Heart left ventricle (tissue), 16 donors: ENCODE data around the gene EME1. TPM values are rescaled to one million over a fixed set of nuclear protein-coding genes. Genes with fewer than 3 reads are reported as not detected.

ENCODE experiments used
- ATAC-seq, 4 donors: fragments of 200-7000 bp; cut with Tn5 transposase; one replicate each; pipeline ENCODE4 v1.9.1; 2020 to 2022; ENCODE audit warnings: moderate library complexity in 4 of 4, mild to moderate bottlenecking in 3 of 4, moderate number of reproducible peaks in 1 of 4
- DNase-seq, 5 donors: peaks; one replicate each; pipeline ENCODE4 v3.0.0-alpha.2; 2020
- H3K27ac ChIP-seq, 12 donors: fragments of 200-600 bp; sonication (generic) in 4 of 12; one replicate each; pipeline versions ENCODE4 v1.5.0 to v1.8.0; 2016 to 2022; ENCODE audit warnings: mild to moderate bottlenecking in 2 of 12
- H3K27me3 ChIP-seq, 9 donors: fragments of 200-600 bp; sonication (generic) in 2 of 9; one replicate each; pipeline versions ENCODE4 v1.5.1 to v1.8.0; 2016 to 2022; ENCODE audit warnings: mild to moderate bottlenecking in 3 of 9
- H3K36me3 ChIP-seq, 9 donors: fragments of 200-600 bp; sonication (generic) in 2 of 9; one replicate each; pipeline versions ENCODE4 v1.5.0 to v1.8.0; 2018 to 2022; ENCODE audit warnings: mild to moderate bottlenecking in 2 of 9
- H3K4me1 ChIP-seq, 12 donors: fragments of 200-600 bp; sonication (generic) in 4 of 12; one replicate each; pipeline versions ENCODE4 v1.5.0 to v1.8.0; 2016 to 2022; ENCODE audit warnings: mild to moderate bottlenecking in 3 of 12
- H3K4me3 ChIP-seq, 12 donors: fragments of 200-600 bp; sonication (generic) in 4 of 12; one replicate each; pipeline versions ENCODE4 v1.5.0 to v1.8.0; 2017 to 2022; ENCODE audit warnings: mild to moderate bottlenecking in 9 of 12, moderate library complexity in 4 of 12
- H3K9me3 ChIP-seq, 12 donors: fragments of 200-600 bp; sonication (generic) in 4 of 12; one replicate each; pipeline versions ENCODE4 v1.5.0 to v1.8.0; 2016 to 2022; ENCODE audit warnings: mild to moderate bottlenecking in 1 of 12
- POLR2A ChIP-seq, 2 donors: fragments of 450-650 bp; IDR thresholded peaks; one replicate each; pipeline ENCODE4 v1.6.1; 2017; ENCODE audit warnings: antibody characterized with exemption in 2 of 2, mild to moderate bottlenecking in 2 of 2, moderate library complexity in 2 of 2
- WGBS, 4 donors: extraction: QIAGEN DNeasy Blood & Tissue Kit in 2 of 4; methylation state at CpG; one replicate each; pipeline versions ENCODE4 v1.1.5 to v1.1.7; 2013 to 2018; 5-methylcytosine and 5-hydroxymethylcytosine counted together
- intact Hi-C, 10 donors: fragments of 100-400 bp; cut with DNase I; formaldehyde crosslinking; loops; one replicate each; pipeline versions ENCODE4 v1.11.1 to v1.14.2; 2022
- polyA plus RNA-seq, 2 donors: library from polyadenylated mRNA; stranded (reverse); fragments of 200-250 nt; gene quantifications; one replicate each; pipeline ENCODE4 v1.2.3, GENCODE V29; 2013
- total RNA-seq, 9 donors: library from RNA; depleted of rRNA in 2 of 9; stranded (reverse); fragments of >200 nt in 2 of 9; fragmentation: NEBNext Ultra II Directional in 3 of 9; extraction: Animal tissue kit (Norgen Biotek cat#: 25700) in 3 of 9; gene quantifications; one replicate each; pipeline versions ENCODE4 v1.1.0 to v1.2.4, GENCODE V29; 2016 to 2023
- TF ChIP-seq, protein P1 (sequence below), 12 donors: fragments of 200-600 bp; sonication (generic) in 4 of 12; IDR thresholded peaks; one replicate each; pipeline versions ENCODE4 v1.5.0 to v1.8.0; 2018 to 2022; ENCODE audit warnings: antibody characterized with exemption in 12 of 12, mild to moderate bottlenecking in 5 of 12
- donor health status: ischemic (EF 13 %, LVEDD 7.1; RV severe dilation, severe dysfunction).
- donor health status: healthy with polysubstance abuse.
- donor health status: DM: no; HTN: yes; CAD: no.
- donor health status: DM: no; HTN: no; CAD: no.
- donor health status: ischemic (EF 25% LVEDD 6.9; RV normal size, moderate dysfunction).
- donor health status: ischemic (EF 25% LVEDD 5.7; RV mildly dilated, moderate dysfunction).
- donor health status: healthy.
- donor health status: DM: yes; HTN: yes; CAD: no.
- donor health status: ischemic (EF 35%, LVEDD 5.7; RV mildly dilated, moderate dysfunction).
- donor health status: nonischemic (EF 11% LVEDD 7.7; RV severe dilation, severe dysfunction).
- donor health status: DM: yes; HTN: yes; CAD: no.
- donor health status: PGD.
- donor health status: ischemic (EF 29% LVEDD 5.4; RV normal size, mild dysfunction).
- donor health status: nonischemic (EF 23%, LVEDD 6.1; RV moderate dilation, normal function).

EME1 gene
- total and polyA plus RNA-seq, 11 donors, result 0.22 to 3.4 (median 0.72) TPM; not detected in 6

DNA sequence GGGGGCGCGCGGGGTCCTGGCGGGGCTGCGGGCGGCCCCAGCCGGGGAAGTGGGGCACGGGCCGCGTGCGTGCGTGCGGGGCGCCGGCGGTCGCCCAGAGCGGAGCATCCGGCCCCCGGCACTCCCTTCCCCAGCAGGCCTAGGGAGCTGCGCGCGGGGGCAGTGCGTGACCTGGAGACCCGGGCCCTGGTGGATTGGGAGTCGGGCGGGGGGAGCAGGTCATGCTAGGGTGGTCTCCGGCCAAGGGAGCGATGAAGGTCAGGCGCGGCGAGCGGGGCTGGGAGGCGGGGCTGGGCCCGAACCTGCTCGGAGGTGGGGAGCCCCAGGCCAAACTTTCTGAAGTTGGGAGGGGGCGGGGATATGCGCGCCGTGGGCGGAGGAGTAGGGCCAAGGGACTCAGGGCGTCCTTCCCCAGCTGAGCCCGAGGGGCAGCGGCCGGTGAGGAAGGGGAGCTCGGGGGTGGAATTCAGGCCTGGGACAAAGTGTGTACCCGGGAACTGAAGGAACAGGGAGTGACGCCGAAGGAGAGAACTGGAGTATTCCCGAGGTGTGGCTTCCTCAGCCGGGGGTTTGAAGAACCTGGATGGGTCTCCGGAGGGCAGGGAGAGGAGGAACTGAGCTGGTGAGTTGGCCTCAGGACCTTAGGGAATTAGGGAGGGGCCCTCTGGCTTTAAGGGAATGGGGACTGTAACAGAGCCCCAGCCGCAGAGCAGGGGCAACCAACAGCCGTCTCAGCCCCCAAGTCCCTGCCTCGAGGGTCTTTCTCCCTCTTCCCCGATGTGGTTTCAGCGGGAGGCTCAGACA lies 26.5 kb upstream of the EME1 start:
- peak; percentile 48 to 73 (median 51) for DNase-seq

GRCh38 chr17:50347117-50347893 lies 25.7 kb upstream of the EME1 start:
- Histone ChIP-seq H3K27ac (peak overlapping the region in 5 of 12 donors; percentile 13 to 68 (median 64)), H3K4me3 (peak overlapping the region; percentile 68 to 99 (median 90)), H3K36me3 (peaks cover 0 to 3% (median 0%) of the 10 kb centered on the region in 9 donors), H3K4me1 (peaks cover 0 to 38% (median 25%) of the 10 kb centered on the region in 12 donors), H3K9me3 (no peaks in the 10 kb centered on the region), H3K27me3 (no peaks in the 10 kb centered on the region)
- no peak for DNase-seq
- peak in 2 of 4 donors; percentile 1 to 7 for ATAC-seq
- TF ChIP-seq, protein P1, sequence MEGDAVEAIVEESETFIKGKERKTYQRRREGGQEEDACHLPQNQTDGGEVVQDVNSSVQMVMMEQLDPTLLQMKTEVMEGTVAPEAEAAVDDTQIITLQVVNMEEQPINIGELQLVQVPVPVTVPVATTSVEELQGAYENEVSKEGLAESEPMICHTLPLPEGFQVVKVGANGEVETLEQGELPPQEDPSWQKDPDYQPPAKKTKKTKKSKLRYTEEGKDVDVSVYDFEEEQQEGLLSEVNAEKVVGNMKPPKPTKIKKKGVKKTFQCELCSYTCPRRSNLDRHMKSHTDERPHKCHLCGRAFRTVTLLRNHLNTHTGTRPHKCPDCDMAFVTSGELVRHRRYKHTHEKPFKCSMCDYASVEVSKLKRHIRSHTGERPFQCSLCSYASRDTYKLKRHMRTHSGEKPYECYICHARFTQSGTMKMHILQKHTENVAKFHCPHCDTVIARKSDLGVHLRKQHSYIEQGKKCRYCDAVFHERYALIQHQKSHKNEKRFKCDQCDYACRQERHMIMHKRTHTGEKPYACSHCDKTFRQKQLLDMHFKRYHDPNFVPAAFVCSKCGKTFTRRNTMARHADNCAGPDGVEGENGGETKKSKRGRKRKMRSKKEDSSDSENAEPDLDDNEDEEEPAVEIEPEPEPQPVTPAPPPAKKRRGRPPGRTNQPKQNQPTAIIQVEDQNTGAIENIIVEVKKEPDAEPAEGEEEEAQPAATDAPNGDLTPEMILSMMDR (IDR thresholded peaks at IDR 0.05), result no peak
- no peak for TF ChIP-seq POLR2A (IDR thresholded peaks at IDR 0.05)
- intact Hi-C loops, result no loop called here
- 31 to 37% (median 34%) methylated on average over 15 to 17 of the region's 17 CpGs for WGBS, 4 donors

More for the DNA sequence above, 26.5 kb upstream of the EME1 start:
- intact Hi-C loops, result no loop called here
- 0 to 4% (median 1%) methylated on average over 12 to 57 of the region's 57 CpGs for WGBS, 4 donors
- Histone ChIP-seq H3K9me3 (no peaks in the 10 kb centered on the region), H3K27me3 (no peaks in the 10 kb centered on the region), H3K27ac (peak overlapping the region in 10 of 12 donors; percentile 4 to 73 (median 64)), H3K4me1 (peaks cover 0 to 36% (median 25%) of the 10 kb centered on the region in 12 donors), H3K36me3 (no peaks in the 10 kb centered on the region), H3K4me3 (peak overlapping the region; percentile 68 to 99 (median 90))
- ATAC-seq, result peak in 3 of 4 donors; percentile 33 to 45 (median 45)
- TF ChIP-seq POLR2A (IDR thresholded peaks at IDR 0.05), result no peak
- TF ChIP-seq, protein P1 (IDR thresholded peaks at IDR 0.05), result no peak

GRCh38 chr17:50347894-50348291 lies 25.1 kb upstream of the EME1 start:
- Histone ChIP-seq H3K4me3 (peak overlapping the region in 2 of 12 donors; percentile 91 to 96), H3K27me3 (no peaks in the 10 kb centered on the region), H3K4me1 (peaks cover 0 to 42% (median 25%) of the 10 kb centered on the region in 12 donors), H3K27ac (no peak overlapping the region), H3K9me3 (no peaks in the 10 kb centered on the region), H3K36me3 (peaks cover 0 to 4% (median 0%) of the 10 kb centered on the region in 9 donors)
- intact Hi-C loops, result no loop called here
- WGBS, 4 donors, result 63 to 71% (median 67%) methylated on average over 3 of the region's 3 CpGs
- ATAC-seq (no peak), DNase-seq (no peak)
- TF ChIP-seq POLR2A (IDR thresholded peaks at IDR 0.05), result no peak
- TF ChIP-seq, protein P1 (IDR thresholded peaks at IDR 0.05), result no peak
